GM12878 (cell line): ENCODE data around the gene UPK1B.

Experiments
- BCL11A ChIP-seq: IDR thresholded peaks from 2 replicates; pipeline ENCODE4 v1.6.1; 2011; ENCODE audit warnings: low read depth, low read length
- BHLHE40 ChIP-seq, 2 experiments: fragments of 450-650 bp in 1 of 2; IDR thresholded peaks; 2 replicates each; pipeline ENCODE4 v1.6.1; 2011 to 2017; ENCODE audit warnings: low read depth in 2 of 2, borderline replicate concordance in 1 of 2, improper control_type of control experiment in 1 of 2, low read length in 1 of 2, mild to moderate bottlenecking in 1 of 2
- CEBPZ ChIP-seq: fragments of 150-350 bp; IDR thresholded peaks from 2 replicates; pipeline ENCODE4 v1.6.1; 2016; ENCODE audit warnings: low read depth, low read length
- CTCF ChIP-seq, 3 experiments: IDR thresholded peaks in 2 of 3; conservative IDR thresholded peaks in 1 of 3; 2 replicates each; pipeline ENCODE4 v1.5.1; 2011; ENCODE audit warnings: low read depth in 3 of 3, low read length in 3 of 3, mild to moderate bottlenecking in 3 of 3, control low read depth in 2 of 3, moderate library complexity in 2 of 3, inconsistent platforms in 1 of 3, mixed read lengths in 1 of 3; ENCODE audit not compliant: control insufficient read depth in 2 of 3, insufficient read depth in 1 of 3; ENCODE audit errors: extremely low read depth in 1 of 3
- CUX1 ChIP-seq: IDR thresholded peaks from 2 replicates; pipeline ENCODE4 v1.6.1; 2012; ENCODE audit warnings: improper control_type of control experiment, low read depth, low read length; ENCODE audit not compliant: insufficient replicate concordance
- GATAD2B ChIP-seq: fragments of 450-650 bp; conservative IDR thresholded peaks from 2 replicates; pipeline ENCODE4 v1.6.1; 2017; ENCODE audit warnings: low read depth, mild to moderate bottlenecking, moderate library complexity
- TAF1 ChIP-seq: IDR thresholded peaks from 2 replicates; pipeline ENCODE4 v1.6.1; 2011; ENCODE audit warnings: mild to moderate bottlenecking, low read depth, low read length, borderline replicate concordance
- ZNF274 ChIP-seq: IDR thresholded peaks from one replicate; pipeline ENCODE4 v1.8.0; 2011; ENCODE audit not compliant: insufficient read length, insufficient read depth
- TF ChIP-seq, protein P1 (sequence below): IDR thresholded peaks from 2 replicates; pipeline ENCODE4 v1.6.1; 2012; ENCODE audit warnings: mild to moderate bottlenecking, low read depth, low read length

GRCh38 chr3:119187266-119187665 is 13.9 kb downstream of the UPK1B start:
- no peak for TF ChIP-seq CTCF (IDR thresholded peaks at IDR 0.05 in 2 of 3, conservative IDR thresholded peaks at IDR 0.05 in 1 of 3; ENCODE audit: control insufficient read depth in 2 of 3, extremely low read depth in 1 of 3, insufficient read depth in 1 of 3, low read depth in 3 of 3, low read length in 3 of 3)
- TF ChIP-seq CEBPZ = no peak
- TF ChIP-seq GATAD2B = no peak
- TF ChIP-seq TAF1 = no peak
- TF ChIP-seq, protein P1, sequence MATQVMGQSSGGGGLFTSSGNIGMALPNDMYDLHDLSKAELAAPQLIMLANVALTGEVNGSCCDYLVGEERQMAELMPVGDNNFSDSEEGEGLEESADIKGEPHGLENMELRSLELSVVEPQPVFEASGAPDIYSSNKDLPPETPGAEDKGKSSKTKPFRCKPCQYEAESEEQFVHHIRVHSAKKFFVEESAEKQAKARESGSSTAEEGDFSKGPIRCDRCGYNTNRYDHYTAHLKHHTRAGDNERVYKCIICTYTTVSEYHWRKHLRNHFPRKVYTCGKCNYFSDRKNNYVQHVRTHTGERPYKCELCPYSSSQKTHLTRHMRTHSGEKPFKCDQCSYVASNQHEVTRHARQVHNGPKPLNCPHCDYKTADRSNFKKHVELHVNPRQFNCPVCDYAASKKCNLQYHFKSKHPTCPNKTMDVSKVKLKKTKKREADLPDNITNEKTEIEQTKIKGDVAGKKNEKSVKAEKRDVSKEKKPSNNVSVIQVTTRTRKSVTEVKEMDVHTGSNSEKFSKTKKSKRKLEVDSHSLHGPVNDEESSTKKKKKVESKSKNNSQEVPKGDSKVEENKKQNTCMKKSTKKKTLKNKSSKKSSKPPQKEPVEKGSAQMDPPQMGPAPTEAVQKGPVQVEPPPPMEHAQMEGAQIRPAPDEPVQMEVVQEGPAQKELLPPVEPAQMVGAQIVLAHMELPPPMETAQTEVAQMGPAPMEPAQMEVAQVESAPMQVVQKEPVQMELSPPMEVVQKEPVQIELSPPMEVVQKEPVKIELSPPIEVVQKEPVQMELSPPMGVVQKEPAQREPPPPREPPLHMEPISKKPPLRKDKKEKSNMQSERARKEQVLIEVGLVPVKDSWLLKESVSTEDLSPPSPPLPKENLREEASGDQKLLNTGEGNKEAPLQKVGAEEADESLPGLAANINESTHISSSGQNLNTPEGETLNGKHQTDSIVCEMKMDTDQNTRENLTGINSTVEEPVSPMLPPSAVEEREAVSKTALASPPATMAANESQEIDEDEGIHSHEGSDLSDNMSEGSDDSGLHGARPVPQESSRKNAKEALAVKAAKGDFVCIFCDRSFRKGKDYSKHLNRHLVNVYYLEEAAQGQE = no peak
- no peak for TF ChIP-seq CUX1
- no peak for TF ChIP-seq ZNF274
- TF ChIP-seq BCL11A = no peak
- no peak for TF ChIP-seq BHLHE40 (IDR thresholded peaks at IDR 0.05; ENCODE audit: borderline replicate concordance in 1 of 2, low read depth in 2 of 2, low read length in 1 of 2)
